GM12892 (cell line): Measurements from ENCODE around the gene TXN2. TPM values are rescaled to one million over a fixed set of nuclear protein-coding genes. Genes with fewer than 3 reads are reported as not detected.
"Not testable (repeated sequence)": the region's sequence is repeated elsewhere in the genome, so short reads cannot be mapped to it uniquely, and the experiment has no call there.

Experiments used
- DNase-seq: peaks from one replicate; pipeline ENCODE4 v3.0.0; 2011; ENCODE audit not compliant: insufficient read length
- FAIRE-seq: peaks from 2 replicates; lab custom pipeline; 2011; peaks lifted over from hg19 to GRCh38; lab: Jason Lieb, UNC
- POLR2A ChIP-seq: IDR thresholded peaks from 2 replicates; pipeline ENCODE4 v1.6.1; 2011; ENCODE audit warnings: low read depth, low read length, control low read depth
- POLR2AphosphoS5 ChIP-seq: IDR thresholded peaks from 2 replicates; pipeline ENCODE4 v1.6.1; 2011; ENCODE audit warnings: low read depth, low read length, control low read depth
- TAF1 ChIP-seq: IDR thresholded peaks from 2 replicates; pipeline ENCODE4 v1.6.1; 2011; ENCODE audit warnings: low read depth, mild to moderate bottlenecking, control low read depth, low read length, borderline replicate concordance
- polyA plus RNA-seq: library from polyadenylated mRNA; unstranded; fragments of >200 nt; gene quantifications from one replicate; pipeline ENCODE4 v1.2.1, GENCODE V29; 2012; ENCODE audit warnings: missing spikeins, inconsistent platforms; ENCODE audit not compliant: missing spikeins

Gene TXN2
- 116 TPM for polyA plus RNA-seq

GRCh38 chr22:36481393-36482168 lies at the start of gene TXN2:
Gene TXN2 (minus strand): TSS chr22:36481640. CDS start chr22:36480837, 803 bp downstream.
- TF ChIP-seq POLR2A, result peak; percentile 95
- TF ChIP-seq TAF1, result peak; percentile 63
- TF ChIP-seq POLR2AphosphoS5, result peak; percentile 97
- DNase-seq (peak; percentile 96), FAIRE-seq (peak; percentile 100)

- DNase-seq, result peak; percentile 81
- FAIRE-seq, result peak; percentile 99
- TF ChIP-seq TAF1 (peak; percentile 99), POLR2A (peak; percentile 97), POLR2AphosphoS5 (peak; percentile 96)
These were observed 47.6 kb upstream of the TXN2 start, which contains the start of gene EIF3D for GRCh38 chr22:36528795-36529751. Gene EIF3D (minus strand): TSS chr22:36529166. CDS start chr22:36526121, 3,045 bp downstream.

- DNase-seq, result no peak
- FAIRE-seq, result no peak
These were observed 46.9 kb upstream of the TXN2 start for GRCh38 chr22:36528341-36528740.

GRCh38 chr22:36522662-36523061 lies 41.2 kb upstream of the TXN2 start:
- DNase-seq (no peak), FAIRE-seq (no peak)
- TF ChIP-seq TAF1 (no peak), POLR2AphosphoS5 (no peak), POLR2A (no peak)

More at GRCh38 chr22:36528341-36528740, 46.9 kb upstream of the TXN2 start:
- no peak for TF ChIP-seq POLR2AphosphoS5
- no peak for TF ChIP-seq TAF1
- no peak for TF ChIP-seq POLR2A

GRCh38 chr22:36520423-36520822 lies 39.0 kb upstream of the TXN2 start:
- DNase-seq, result no peak
- FAIRE-seq, result no peak
- TF ChIP-seq TAF1 (no peak), POLR2AphosphoS5 (no peak), POLR2A (no peak)

GRCh38 chr22:36519906-36520305 lies 38.5 kb upstream of the TXN2 start:
- not testable (repeated sequence) for FAIRE-seq

GRCh38 chr22:36514766-36515165 lies 33.3 kb upstream of the TXN2 start:
- FAIRE-seq (no peak), DNase-seq (no peak)
- TF ChIP-seq POLR2AphosphoS5, result no peak; the same call in 1 of the 2 replicates
- TF ChIP-seq TAF1, result no peak
- no peak for TF ChIP-seq POLR2A

More at GRCh38 chr22:36519906-36520305, 38.5 kb upstream of the TXN2 start:
- not testable (repeated sequence) for DNase-seq

- TF ChIP-seq POLR2AphosphoS5 (no peak), POLR2A (peak; percentile 32; the same call in 1 of the 2 replicates)
- no peak for FAIRE-seq
- DNase-seq, result no peak
These were observed 31.6 kb upstream of the TXN2 start for GRCh38 chr22:36512991-36513390.

- DNase-seq (no peak), FAIRE-seq (no peak)
- TF ChIP-seq POLR2AphosphoS5 (no peak), TAF1 (no peak), POLR2A (no peak)
These were observed 30.9 kb upstream of the TXN2 start for GRCh38 chr22:36512333-36512732.

GRCh38 chr22:36510966-36511881 lies 29.8 kb upstream of the TXN2 start:
- TF ChIP-seq TAF1 (no peak), POLR2AphosphoS5 (no peak; the same call in 1 of the 2 replicates), POLR2A (no peak)
- DNase-seq (no peak), FAIRE-seq (peak; percentile 65)
